HT1080 (cell line): ENCODE data around the gene CCDC92B. TPM values are rescaled to one million over a fixed set of nuclear protein-coding genes. Genes with fewer than 3 reads are reported as not detected.

ENCODE experiments used
- DNase-seq: peaks from one replicate; pipeline ENCODE4 v3.0.0-alpha.2; 2015; ENCODE audit warnings: low read depth
- total RNA-seq: library from RNA; depleted of rRNA; stranded (reverse); fragments of >200 nt; shearing (Covaris generic); gene quantifications from 2 replicates; pipeline ENCODE4 v1.2.3, GENCODE V29; 2014

Gene CCDC92B
- total RNA-seq, 1 experiment from 2014 or later = not detected

DNA sequence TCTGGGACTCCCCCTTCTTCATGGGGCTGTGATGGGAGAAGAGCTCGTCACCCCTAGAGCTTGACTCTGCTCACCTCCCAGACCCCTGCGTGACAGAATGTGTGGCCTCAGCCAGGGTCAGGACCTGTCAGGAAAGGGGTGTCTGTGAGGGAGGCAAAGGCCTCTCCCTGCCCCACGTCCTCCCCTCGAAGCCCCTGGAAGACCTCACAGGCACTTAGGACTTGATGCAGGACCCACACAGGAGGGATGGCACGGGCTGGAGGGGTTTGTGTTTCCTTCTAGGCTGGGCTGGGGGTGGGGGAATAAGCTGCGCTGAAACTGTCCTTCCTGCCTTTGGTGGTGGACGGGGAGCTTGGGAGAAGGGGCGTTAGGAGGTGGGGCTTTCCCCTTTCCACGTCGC is 26.8 kb downstream of the CCDC92B start:
- no peak for DNase-seq

DNA sequence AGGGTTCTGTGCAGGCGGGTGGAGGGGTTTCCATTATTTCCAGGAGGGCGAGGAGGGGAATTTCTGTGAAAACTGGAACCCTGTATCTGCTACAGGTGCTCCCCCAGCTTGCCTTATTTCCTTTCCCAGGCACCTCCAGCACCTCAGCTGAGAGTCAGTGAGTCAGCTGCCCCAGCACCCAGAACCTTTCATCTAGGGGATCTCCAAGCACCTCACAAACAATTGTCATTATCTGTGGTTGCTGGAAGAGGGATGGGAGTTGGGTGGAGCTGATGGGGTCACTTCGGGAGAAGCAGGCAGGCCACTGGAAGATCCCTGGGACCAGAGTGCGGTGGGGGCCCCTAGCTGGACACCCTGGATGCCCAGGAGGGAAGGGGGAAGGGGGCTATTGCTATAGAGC is 27.8 kb downstream of the CCDC92B start:
- no peak for DNase-seq

- DNase-seq = no peak
Observed at GRCh38 chr17:2719861-2720260, 29.6 kb downstream of the CCDC92B start.

DNA sequence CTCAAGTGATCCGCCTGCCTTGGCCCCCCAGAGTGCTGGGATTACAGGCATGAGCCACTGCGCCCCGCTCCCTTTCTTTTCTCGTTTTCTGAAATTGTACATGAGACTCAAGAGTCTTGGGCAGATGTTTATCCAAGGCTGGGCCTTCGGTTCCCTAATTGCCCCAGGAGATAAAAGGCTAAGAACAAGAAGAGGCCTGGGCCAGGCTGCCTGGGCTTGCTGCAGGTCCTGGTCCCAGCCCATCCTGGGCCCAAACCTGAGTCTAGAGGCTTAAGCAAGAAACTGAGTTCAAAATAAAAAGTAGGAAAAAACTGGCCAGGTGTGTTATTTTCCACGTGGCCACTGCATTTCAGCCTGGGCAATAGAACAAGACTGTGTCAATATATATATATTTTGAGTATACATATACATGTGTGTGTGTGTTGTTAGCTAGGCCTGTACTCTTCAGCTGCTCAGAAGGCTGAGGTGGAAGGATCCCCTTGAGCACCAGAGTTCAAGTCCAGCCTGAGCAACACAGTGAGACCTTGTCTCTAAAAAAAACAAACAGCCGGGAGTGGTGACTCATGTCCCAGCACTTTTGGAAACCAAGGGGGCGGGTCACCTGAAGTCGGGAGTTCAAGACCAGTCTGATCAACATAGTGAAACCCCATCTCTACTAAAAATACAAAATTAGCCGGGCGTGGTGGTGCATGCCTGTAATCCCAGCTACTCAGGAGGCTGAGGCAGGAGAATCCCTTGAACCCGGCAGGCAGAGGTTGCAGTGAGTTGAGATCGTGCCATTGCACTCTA is 31.1 kb downstream of the CCDC92B start:
- peak; percentile 32 for DNase-seq

GRCh38 chr17:2716649-2717048 is 32.8 kb downstream of the CCDC92B start:
- DNase-seq = no peak

DNA sequence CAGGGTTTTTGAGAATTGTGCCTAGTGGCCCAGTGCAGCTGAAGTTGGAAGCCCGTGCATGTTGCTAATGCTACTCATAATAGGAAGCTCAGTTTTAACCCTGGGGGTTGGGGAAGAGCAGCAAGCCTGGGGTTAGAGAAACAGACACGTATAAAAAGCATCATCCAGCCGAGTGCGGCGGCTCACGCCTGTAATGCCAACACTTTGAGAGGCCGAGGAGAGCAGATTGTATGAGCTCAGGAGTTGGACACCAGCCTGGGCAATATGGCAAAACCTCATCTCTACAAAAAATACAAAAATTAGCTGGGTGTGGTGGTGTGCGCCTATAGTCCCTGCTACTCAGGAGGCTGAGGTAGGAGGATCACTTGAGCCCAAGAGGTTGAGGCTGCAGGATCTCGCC is 35.6 kb downstream of the CCDC92B start:
- no peak for DNase-seq

DNA sequence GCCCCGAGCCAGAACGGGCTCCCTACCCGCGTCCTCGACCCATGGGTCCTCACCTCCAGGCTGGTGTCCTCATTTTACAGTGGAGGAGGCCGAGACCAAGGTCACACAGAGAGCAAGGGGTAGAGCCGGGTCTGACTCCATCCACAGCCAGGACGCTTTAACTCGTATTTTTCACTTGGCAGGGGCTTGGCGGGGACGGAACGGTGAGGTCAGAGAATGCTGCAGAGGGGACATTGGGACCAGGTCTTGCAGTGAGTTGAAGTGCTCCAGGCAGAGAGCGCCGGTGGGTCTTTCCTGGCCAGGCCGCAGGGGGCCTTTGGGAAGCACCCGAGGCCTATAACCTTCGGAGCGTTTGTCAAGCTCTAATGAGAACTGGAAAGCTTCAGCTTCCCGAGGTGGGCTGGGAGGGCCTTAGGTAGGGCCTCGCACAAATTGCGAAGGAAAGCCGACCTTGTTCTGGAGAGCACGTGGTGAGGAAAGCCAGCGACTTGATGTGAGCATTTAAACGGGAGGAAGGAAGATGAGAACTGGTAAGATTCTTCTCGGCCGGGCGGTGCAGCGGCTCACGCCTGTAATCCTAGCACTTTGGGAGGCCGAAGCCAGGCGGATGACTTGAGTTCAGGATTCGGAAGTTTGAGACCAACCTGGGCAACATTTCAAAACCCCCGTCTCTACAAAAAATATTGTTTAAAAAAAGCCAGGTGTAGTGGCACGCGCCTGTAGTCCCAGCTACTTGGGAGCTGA is 37.0 kb downstream of the CCDC92B start:
- DNase-seq = no peak

GRCh38 chr17:2711608-2712299 is 37.7 kb downstream of the CCDC92B start, which contains the start of gene CLUH:
Gene CLUH (minus strand): TSS chr17:2711764. CDS start chr17:2711661, 103 bp downstream.
- DNase-seq = peak; percentile 95

DNA sequence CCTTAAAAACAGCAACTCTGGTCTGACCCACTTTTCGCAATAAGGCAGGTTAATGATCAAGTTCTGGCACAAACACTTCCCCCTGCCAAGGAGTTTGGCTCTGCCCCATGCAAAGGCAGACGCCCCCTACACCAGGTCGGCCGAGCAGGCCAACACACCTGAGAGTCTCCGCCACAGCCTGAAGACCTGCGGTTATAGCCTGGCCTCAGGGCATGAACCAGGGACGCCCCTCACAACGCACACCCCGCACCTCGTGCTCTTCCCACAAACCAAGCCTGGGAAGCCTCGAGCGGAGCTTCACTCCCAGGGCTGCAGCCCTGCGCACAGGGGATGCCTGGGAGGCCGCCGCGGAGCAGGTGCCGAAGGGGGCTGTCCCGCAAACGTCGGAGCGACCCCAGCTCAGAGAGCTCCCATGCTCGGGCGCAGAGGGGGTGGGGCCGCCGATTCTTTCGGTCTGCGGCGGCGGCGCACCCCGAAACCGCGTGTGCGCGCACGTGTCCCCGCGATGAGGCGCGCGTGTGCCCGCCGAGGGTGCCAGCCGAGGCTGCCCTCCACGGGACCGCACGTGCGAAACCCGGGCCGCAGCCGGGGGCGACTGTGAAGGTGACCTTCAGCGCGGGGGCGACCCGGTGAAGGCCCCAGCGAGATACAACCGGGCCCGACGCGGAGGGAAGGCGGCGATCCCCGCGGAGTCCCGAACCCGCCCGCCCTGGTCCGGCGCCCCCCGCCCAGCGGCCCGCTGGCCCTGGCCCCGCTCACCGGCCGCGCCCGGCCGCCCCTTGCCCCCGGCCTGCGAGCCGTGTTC is 38.4 kb downstream of the CCDC92B start:
- no peak for DNase-seq

GRCh38 chr17:2710071-2710802 is 39.2 kb downstream of the CCDC92B start:
- no peak for DNase-seq

DNA sequence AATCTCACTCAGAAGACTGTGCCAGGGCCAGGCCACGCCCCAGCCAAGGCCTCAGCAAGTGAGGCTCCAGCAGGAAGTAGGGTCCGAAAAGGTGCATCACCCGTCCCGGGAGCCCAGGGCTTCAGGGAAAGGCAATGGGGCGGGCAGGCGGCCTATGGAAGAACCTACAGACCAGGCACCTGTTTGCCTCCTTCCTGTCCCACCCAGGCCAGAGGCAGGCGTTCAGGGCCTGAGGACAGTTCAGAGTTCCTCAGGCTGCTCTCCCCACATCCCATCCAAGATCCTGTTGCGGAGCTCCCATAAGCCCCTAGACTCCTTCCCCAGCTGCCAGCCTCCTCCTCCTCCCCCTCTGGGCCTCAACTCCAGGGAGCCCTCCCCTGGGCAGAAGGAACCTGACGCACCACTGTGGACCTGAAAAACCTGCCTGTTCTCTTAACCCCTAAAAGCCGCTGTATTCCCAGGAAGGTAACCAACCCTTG is 40.2 kb downstream of the CCDC92B start:
- no peak for DNase-seq

- no peak for DNase-seq
Observed at GRCh38 chr17:2708585-2709182, 40.8 kb downstream of the CCDC92B start.

DNA sequence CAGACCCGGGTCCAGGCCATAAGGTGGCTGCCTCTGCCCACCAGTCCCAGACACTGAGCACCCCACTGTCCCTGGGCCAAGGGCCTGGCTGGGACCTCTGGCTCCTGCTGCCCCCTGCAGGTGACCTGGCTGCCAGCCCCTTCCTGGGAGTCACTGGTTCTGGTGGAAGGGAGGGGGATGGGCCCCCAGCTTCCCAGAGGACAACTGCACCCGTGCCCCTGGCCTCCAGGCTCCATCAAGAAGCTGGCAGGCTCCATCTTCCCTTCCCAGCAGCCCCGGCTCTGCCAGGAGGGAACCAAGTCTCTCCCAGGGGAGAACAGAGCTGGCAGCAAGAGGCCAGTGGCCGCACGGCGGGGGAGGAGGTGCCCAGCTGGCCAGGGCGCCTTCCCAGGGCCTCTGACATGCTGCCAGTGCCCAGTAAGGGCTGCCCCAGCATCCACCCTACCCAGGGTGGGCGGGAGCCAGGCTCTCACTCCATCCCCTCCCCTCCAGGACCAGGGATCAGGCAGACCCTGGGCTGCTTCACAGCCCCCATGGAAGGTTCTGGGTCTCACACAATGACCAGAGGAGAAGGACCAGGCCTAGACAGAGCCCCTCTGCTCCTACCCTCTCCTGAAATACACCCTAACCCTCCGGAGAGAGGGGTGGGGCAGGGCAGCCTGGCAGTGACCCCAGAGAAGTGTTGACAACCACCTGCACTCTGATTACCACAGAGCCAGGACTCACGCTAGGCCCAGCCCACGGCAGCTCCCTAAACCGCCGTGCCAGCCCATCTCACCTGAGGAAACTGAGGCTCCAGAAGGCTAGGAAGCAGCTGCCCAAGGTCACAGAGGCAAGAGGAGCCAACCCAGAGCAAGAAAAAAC is 41.5 kb downstream of the CCDC92B start:
- DNase-seq = no peak

- no peak for DNase-seq
Observed at GRCh38 chr17:2706911-2707510, 42.4 kb downstream of the CCDC92B start.

- DNase-seq = no peak
Observed at GRCh38 chr17:2705888-2706795, 43.3 kb downstream of the CCDC92B start.

DNA sequence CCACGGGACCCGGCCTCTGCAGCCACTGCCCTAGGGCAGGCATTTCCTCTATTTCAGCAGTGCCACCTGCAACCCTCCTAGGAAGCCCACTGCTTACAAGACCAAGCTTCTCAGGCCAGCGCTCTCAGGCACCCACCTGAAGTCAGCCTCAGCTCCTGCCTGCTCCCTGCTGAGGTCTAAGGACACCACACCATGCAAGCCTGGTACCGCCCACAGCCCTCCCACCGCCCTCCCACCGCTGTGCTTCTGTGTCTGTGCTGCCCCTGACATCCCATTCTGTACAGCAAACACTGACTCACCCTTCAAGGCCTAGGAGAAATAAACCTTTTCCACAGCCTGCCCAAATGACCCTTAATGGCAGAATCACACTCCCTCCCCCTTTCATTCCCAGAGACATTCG is 44.2 kb downstream of the CCDC92B start:
- DNase-seq = no peak

DNA sequence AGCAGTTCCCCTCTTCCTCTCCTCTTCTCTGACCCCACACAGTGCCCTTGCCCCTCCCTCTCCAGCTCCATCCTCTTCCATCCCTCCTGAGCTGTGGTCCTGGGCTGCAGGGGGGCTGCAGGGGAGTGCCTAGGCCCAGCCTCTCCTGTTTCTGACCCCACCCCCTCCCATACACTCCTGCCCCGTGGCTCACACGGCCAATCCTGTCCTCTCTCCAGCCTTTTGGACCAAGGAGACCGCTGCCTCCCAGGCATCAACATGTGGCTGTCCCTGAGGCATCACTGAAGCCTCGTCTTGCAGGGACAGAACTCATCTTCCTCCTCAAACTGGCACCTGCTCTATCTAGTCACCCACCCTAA is 44.6 kb downstream of the CCDC92B start:
- DNase-seq = no peak
